Stimulated activated CD4-positive, alpha-beta T cell treated with anti-CD3 and anti-CD28 coated beads, Interleukin-1b, Interleukin-23, amount 100 ng/mL, for 24 hours (primary cell): Measurements from ENCODE around the gene PLEK.

Experiments used
- DNase-seq, 4 experiments: peaks; one replicate each; pipeline ENCODE4 v3.0.0-alpha.2; 2020; ENCODE audit warnings: low read depth in 4 of 4, low spot score in 1 of 4

The PLEK gene

DNA sequence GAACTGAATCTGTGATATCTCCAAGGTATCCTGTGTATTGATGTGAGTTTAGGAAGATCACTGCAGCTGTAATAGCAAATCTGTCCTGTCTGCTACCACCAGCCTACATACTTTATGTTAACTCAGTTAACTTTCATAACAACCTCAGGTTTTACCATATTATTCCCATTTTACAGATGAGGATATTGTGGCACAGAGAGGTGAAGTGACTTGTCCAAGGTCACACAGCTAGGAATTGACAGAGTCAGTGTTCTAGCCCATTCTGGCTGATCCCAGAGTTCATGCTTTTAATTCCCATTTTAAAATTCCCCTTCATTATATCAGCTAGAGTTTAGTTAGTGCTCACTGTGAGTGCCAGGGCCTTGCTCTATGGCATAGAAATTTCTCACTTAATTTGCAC is 49.4 kb downstream of the PLEK start:
- DNase-seq: no peak

DNA sequence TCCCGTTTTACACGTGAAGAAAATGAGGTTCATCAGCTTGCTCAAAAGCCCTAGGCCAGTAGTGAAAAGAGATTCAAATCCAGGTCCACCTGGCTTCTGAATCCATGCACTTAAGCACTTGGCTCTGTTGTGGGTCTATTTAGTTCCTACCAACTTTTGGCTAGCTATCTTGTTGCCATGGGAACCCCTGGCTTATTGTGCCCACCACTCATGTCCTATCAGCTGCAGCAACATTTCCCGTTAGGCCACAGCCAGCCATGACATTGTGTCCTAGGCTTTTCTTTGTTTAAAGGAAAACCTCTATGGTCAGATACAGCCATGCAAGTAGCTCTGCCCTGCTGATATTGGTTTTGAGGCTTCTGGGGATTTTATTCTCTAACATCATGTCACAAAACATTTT is 49.8 kb downstream of the PLEK start:
- no peak for DNase-seq

DNA sequence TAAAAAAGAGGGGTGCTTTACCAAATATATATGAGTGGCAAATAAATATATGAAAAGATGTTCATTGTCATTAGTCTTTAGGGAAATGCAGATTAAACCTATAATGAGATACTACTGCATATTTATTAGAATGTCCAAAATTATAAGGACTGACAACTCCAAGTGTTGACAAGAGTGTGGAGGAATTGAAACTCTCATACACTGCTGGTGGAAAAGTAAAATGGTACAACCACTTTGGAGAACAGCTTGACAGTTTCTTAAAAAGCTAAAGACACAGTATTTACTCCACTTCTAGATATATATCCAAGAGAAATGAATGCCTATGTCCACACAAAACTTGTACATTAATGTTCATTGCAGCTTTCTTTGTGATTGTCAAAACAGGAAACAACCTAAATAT is 50.4 kb downstream of the PLEK start:
- DNase-seq: no peak

DNA sequence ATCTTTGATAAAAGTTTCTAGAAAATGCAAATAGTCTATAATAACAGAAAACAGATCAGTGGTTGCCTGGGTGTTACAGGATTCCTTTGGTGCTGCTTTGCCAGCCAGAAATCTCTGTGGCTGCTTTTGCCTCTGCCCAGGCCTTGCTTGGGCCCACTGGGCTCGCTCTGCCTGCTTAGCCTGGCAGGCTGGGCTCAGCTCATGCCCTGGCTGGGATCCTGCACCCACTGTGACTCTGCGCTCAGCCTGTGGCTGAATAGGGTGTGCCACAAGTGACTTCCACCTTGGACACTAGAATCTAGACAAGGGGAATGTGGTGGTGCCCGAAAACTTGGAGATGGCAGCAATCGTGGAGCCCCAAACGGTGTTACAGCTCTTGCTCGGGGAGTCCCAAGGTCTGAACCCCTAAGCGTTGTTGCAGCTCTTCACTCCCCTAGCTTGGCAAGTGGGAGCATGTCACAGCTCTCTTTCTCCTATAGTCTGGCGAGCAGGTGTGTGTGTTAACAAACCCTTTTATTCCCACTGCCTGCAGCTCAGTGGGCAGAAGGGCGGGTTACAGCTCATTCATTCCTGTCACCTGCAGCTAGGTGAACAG is 51.1 kb downstream of the PLEK start:
- DNase-seq: no peak

DNA sequence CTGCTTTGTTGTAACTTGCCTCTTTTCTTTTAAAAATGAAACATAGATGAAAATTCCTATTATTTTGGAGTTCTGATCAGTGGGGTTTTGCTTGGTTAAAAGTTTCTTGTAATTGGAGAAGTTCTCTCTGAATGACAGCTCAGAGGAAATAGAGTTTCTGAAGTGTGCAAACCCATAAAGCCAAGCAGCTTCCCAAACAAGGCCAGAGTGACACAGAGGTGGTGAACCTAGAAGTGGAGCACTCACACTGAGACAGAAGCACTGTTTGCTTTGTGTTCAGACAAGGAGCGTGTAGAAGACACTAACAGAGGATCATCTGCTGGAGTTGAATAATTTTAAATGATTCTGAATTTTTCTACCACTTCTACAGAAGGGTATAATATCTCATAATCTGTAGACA is 52.8 kb downstream of the PLEK start:
- no peak for DNase-seq

DNA sequence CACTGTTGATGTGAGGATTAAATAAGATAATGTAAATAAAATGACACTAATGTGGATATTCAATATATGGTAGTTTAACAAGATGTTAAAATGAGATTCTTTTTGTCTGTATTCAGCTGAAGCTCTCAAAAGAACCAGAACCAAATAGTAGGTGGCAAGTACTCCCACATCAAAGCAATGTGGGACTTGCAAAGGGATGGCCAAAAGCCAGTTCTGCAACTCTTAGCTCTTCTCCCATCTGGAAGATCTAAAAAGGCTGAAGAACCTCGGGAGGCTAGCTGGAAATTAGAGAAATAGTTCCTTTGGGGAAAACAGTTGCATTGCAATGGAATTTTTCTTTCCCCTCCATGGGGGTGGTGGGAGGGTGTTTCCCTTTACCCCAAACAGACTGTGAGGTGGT is 53.3 kb downstream of the PLEK start:
- no peak for DNase-seq

DNA sequence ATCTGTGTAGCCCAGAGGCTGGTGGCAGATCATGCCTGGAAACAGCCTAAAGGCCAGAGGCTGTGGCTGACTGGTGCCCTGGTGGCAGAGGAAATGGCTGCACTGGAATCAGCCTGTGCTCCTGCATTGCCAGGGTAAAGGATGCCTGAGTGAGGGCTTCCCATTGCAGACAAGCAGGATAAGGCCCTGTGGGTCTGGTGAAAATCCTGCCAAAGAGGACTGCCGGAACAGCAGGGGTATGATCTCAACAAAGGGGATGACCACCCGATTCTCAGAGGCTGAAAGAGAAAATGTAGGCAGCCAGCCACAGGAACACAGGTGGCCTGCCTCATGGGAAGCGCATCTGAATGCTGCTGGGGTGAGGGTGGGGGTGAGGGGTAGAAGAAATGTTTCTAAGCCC is 53.8 kb downstream of the PLEK start:
- no peak for DNase-seq

DNA sequence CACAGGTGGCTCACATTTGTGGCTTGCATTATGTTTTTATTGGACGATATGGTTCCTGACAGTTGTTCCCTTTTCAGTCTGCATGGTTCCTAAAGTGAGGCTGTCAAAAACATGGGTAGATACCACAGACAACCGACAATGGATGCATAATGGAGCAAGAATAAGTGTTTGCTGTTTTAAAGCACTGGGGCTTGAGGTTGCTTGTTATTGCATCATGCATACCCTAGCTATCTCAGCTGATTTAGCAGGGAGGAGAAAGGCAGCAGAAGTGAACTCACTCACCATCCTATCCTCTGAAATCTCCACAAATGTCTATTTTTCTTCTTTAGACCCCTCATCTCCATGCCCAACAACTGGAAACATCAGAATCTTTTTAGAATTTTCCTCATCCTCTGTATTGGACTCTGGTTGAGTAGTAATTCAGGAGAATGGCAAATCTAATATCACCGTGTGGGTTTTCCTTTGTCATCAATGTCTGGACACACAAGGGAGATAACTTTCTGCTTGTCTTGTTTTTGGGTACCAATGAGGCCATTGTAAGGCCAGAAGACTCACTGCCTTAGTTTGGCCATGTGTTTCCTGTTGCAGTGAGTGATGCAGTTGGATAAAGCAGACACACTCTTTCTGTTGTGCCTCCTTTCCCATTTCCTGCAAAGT is 55.3 kb downstream of the PLEK start:
- DNase-seq: no peak

DNA sequence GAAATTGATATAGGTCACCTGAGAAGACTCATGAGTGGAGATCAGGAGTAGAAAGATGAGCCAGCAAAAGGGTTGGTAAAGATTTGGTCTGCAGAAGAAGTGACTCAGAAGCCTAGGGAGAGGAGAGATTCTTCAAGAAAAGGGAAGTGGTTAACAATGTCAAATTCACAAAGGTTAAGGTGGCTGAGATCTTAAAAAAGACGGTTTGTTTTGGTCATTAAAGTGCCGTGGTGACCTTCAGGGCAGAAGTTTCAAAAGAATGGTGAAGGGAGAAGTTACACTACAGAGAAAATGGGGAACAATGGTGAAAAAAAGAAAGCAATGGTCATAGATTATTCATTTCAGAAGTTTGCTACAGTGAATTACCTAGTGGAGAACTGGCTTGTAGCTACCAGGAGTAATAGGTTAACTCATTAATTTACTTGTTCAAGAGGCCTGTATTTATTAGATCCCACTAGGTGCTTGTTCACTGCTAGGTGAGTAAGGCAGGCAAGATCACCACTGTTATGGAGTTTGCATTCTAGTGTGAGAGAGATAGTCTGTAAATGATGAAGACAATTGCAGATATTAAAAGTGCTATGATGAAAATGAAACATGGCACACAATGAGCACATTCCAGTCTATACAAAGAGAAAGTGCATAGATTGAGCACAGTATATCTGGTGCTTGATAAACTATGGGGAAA is 59.0 kb downstream of the PLEK start:
- no peak for DNase-seq

DNA sequence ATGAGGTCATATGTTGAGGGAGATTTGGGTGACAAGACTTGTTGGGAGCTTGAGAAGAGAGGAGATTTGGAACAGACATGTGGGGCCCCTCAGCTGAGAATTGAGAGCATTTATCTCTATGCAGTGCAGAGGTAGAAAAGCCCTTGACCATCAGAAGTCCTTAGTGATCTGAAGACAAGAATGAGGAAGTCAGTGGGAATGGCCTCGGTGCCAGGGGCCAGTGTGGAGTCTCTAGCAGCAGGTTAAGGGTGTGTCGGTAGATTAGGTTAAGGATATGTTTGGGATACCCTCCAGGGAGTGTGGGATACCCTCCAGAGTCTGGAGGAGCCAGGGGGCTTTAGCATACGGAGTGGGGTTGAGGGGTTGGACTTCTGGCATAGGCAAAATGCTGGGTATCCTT is 60.4 kb downstream of the PLEK start:
- DNase-seq: no peak

DNA sequence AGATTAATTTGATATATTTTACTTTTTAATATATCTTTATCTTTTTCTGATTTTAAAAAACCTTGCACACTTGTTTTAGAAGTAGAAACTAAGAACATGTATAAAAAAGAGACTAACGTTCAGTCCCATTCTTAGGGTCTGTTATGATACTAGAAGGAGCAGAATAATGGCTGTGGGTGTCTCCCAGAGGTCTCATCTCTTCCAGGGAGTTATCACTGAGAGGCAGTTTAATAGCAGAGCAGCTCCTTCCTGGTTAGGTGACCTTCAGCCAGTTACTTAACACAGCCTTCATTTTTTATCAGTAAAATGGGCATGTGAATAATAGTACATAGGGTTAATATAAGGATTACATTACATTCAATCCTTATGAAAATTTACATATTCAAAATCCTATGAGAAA is 61.4 kb downstream of the PLEK start:
- DNase-seq: no peak

DNA sequence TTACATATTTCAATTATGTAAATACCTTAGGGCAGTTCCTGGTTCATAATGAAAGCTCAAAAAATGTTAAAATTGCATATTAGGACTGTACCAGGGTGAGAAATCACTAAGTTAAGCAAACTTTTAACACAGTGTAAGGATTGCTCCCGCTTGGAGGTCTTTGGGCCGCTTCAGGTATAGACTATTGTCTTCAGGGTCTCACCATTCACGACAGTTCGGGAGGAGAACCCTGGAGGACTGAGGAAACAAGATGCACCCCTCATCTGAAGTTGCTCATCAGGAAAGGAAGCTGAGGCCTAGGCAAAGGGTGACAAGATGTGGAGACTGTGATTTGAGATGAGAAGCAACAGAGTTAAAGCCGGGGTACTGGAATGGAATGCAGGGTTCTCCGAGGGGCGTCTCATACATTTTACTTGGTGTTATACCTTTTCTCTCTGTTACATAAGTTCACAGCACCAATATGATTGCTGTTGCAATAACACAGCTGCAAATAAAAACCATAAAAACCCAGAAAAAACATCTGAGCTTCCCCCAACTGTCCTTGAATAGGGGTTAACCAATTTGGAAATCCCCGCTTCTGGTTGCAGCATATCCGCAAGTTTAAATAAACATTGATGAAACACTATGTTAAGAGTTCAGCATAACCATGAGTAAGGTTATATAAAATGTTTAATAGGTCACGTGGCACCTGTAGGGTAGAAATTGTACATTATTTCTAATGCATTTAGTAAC is 61.9 kb downstream of the PLEK start:
- DNase-seq: no peak

DNA sequence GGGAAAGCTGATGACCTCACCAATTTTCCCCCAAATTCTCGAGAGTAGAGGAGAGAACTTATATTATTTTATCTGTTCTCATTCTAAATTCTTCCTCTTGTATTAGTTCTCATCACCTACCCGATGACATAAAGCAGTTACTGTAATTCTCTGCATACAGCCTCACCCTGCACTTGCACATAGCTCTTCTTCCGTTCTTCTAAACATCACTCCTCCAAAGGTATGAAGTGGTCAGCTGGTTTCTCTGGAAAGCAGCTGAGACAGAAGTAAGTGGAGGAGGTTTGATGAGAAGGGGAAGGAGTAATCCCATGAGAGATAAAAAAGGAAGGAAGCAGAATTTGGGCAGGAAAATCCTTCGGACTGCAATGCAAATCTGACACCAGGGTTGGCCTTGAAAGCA is 63.0 kb downstream of the PLEK start:
- no peak for DNase-seq

DNA sequence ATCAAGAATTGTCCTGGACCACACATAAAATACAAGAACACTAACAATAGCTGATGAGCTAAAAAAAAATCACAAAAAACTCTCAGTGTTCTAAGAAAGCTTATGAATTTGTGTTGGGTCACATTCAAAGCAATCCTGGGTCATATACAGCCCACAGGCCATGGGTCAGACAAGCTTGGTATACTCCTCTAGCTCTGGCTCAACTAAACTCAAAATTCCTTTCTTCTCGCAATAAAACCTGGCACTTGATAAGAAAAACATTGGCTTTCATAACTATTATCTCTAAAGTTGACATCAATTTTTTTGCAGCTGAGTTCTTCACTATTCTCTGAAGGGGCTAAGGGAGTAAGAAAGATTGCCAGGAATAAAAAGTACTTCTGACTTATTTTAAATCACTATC is 63.7 kb downstream of the PLEK start:
- DNase-seq: no peak

DNA sequence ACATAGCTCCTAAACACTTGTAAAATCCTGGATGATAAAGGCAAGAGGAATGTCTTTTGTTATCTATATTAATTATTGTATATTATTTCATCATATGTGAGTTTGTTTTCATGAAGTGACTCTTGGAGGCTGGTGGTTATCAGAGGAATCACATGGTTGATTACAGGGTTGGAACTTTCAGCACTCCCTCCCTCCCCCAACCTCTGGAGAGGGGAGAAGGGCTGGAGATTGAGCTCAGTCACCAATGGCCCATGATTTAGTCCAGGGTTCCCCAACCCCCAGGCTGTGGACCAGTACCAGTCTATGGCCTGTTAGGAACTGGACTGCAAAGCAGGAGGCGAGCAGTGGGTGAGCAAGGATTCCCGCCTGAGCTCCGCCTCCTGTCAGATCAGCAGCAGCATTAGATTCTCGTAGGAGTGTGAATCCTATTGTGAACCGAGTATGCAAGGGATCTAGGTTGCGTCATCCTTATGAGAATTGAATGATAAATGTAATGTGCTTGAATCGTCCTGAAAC is 64.3 kb downstream of the PLEK start:
- no peak for DNase-seq

DNA sequence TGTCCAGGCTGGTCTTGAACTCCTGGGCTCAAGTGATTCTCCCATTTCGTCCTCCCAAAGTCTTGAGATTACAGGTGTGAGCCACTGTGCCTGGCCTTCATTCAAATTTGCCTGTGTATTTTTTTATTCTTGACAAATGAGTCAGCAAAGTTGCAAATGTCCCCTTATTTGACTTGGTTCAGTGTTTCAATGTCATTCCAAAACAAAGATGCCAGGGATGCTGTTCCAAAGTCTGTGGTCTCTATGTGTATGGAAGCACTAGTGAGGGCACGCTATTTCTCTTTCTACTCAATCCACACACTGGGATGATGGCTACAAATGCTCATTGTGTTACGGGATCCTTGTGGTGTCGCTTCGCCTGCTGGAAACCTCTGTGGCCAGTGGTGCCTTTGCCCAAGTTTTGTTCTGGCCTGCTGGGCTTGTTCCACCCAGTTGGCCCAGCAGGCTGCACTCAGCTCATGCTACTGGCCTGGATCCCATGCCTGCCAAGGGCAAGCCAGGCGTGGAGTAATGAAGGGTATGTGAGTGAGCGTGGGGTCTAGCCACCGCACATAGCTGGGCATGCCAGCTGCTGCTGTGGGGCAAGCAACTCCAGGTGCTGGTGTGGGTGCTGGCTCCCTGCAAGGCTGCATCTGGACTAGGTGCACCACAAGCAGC is 66.4 kb downstream of the PLEK start:
- DNase-seq: no peak

DNA sequence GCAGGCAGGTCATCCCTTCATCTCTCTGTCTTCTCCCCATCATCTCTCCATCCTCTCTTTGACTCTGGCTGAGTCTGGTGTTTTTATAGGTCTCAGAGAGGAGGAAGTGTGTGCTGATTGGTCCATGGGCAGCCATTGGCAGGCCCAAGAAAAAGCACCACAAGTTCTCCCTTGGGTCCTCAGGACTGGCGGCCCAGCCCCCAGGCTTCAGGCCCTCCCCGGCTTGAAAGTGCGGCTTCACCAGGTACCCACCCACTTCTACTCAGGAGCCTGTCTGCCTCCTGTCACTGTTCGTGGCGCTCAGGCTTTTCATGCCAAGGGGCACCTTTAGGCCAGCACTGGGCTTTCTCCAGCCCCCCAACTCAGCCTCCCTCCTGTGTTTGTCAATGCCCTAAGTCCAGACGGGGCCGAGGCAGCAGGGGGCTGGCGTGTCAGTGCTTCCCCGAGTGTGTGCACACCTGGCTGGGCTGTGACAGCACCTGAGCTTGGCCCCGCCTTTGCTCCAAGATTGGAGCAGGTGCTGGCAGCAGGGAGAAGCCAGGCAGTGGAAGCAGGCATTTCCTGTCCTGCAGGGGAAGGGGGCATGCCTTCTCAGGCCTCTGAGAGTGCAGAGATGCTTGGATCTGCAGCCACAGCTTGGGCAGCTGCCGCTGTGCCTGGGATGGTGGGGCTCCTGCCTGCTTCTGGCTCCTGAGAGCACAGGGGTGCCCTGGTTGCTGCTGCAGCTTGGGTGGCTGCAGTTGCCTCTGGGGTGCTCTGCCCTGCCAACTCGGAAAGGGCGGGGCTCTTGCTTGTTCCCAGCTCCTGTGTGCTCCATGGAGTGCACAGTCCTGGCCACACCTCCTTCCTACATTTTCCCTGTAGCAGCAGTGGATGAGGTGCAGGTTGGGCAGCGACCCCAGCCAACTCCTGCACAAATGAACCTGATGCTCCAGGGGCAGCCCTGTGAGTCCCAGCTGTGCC is 67.9 kb downstream of the PLEK start:
- no peak for DNase-seq

DNA sequence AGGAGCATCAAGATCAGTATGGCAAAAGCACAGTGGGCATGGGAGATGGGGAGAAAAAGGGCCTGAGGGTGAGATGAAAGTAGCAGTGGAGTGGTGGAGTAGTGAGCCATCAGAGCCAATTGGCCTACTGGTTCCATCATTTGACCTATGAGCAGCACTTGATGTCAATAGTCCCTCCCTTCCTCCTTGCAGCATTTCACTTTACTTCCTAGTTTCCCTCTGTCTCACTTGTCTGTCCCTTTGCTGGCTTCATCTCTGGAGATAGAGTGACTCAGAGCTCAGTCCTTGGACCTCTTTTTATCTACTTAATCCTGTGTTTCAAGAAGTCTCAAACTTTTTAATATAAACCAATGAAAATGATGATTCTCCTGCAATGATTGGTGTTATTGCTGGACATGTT is 69.9 kb downstream of the PLEK start:
- DNase-seq: no peak

DNA sequence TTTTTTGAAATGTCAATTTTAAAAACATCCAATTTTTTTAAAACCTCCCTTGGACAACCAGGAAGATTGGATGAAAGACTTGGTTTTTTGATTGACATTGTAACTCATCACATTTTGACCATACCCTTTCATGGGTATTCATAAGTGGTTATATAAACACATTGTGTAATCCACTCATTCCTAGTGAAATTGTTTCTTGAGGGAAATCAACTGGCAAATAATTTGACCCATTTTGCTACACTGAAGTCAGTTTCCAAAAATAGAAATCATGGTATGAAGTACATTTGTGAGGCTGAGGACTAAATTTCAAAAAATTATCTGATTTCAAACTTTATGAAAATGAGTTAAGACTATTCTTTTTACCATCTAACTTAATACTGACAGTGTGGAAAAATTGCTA is 70.5 kb downstream of the PLEK start:
- DNase-seq: no peak

DNA sequence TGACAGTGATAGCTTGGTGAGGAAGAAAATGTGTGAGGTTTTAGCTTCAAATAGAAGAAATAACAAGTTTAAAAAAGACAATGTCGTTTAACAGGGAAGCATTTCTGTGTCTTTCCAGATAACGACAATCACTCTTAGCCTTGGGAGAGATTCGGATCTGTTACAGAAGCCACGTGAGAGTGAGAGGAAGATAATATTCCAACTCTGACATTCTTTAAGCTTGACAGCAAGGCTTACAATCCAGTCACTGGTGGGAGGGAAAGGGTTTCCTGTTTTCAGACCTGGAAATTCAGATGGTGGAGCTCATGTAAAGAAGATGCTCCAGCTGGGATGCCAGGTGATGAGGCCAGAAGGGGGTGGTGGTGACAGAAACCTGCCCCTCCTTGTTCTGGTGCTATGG is 71.2 kb downstream of the PLEK start:
- DNase-seq: no peak
